ENCODE measurements around the gene BSG.

The BSG gene

GRCh38 chr19:536881-537404, 35.5 kb upstream of the BSG start:
- ChIA-PET POLR2A (no interaction called here), CTCF (no interaction called here)
- Histone ChIP-seq H3K4me1 (ENCODE audit: control insufficient read depth, insufficient read depth, low read length) (peaks cover 7% of the 10 kb centered on the region), H3K9me3 (ENCODE audit: control insufficient read depth, insufficient read depth, low read depth, low read length) (no peaks in the 10 kb centered on the region), H3K27ac (ENCODE audit: extremely low read depth, low read depth, low read length) (no peak overlapping the region), H3K36me3 (ENCODE audit: control insufficient read depth in 2 of 2, insufficient read depth in 1 of 2, low read length in 2 of 2) (peaks cover 6 to 53% of the 10 kb centered on the region in 2 experiments; a peak in 2 of 3 replicates), H3K4me3 (ENCODE audit: low read depth, low read length) (no peak overlapping the region)
- TF ChIP-seq ZNF645 (tag by site-specific recombination; IDR thresholded peaks at IDR 0.05), result no peak
- TF ChIP-seq ZNF132 (tag by site-specific recombination; IDR thresholded peaks at IDR 0.05; ENCODE audit: borderline replicate concordance), result no peak
- TF ChIP-seq ZNF416 (tag by site-specific recombination; IDR thresholded peaks at IDR 0.05), result no peak
- TF ChIP-seq PRDM4 (tag by site-specific recombination; IDR thresholded peaks at IDR 0.05), result no peak
- TF ChIP-seq ZNF223 (tag by site-specific recombination; IDR thresholded peaks at IDR 0.05), result no peak
- no peak for TF ChIP-seq GLIS2 (tag by site-specific recombination; IDR thresholded peaks at IDR 0.05)
- TF ChIP-seq KLF17 (tag by site-specific recombination; IDR thresholded peaks at IDR 0.05), result no peak
- TF ChIP-seq ZBTB10 (tag by site-specific recombination; IDR thresholded peaks at IDR 0.05), result no peak
- TF ChIP-seq ZNF785 (tag by site-specific recombination; IDR thresholded peaks at IDR 0.05), result no peak
- no peak for TF ChIP-seq ZNF157 (tag by site-specific recombination; IDR thresholded peaks at IDR 0.05)
- TF ChIP-seq ZNF155 (tag by site-specific recombination; IDR thresholded peaks at IDR 0.05), result no peak
- TF ChIP-seq ZNF501 (tag by site-specific recombination; IDR thresholded peaks at IDR 0.05), result no peak
- TF ChIP-seq BCL6B (tag by site-specific recombination; IDR thresholded peaks at IDR 0.05), result no peak

- ChIA-PET POLR2A (interaction anchor here (0.5 kb wide), 1 partner anchor 33 kb away, joined by 8 read pairs; no protein-coding TSS in a partner anchor), CTCF (interaction anchor here (0.7 to 1.3 kb wide), 2 partner anchors 28 to 29 kb away, joined by 3 read pairs; no protein-coding TSS in a partner anchor)
- peaks cover under 1% of the 10 kb centered on the region; the same call in 1 of the 2 replicates for H3K4me1 ChIP-seq (ENCODE audit: control insufficient read depth, insufficient read depth, low read length)
- H3K4me3 ChIP-seq (ENCODE audit: low read depth, low read length), result no peak overlapping the region
- no peak overlapping the region for H3K27ac ChIP-seq (ENCODE audit: extremely low read depth, low read depth, low read length)
- TF ChIP-seq HIC1 (tag by site-specific recombination; IDR thresholded peaks at IDR 0.05), result no peak
- no peak for TF ChIP-seq ZNF670 (tag by site-specific recombination; IDR thresholded peaks at IDR 0.05; ENCODE audit: low read depth)
- TF ChIP-seq ZNF558 (tag by site-specific recombination; IDR thresholded peaks at IDR 0.05), result no peak
- no peak for TF ChIP-seq ZNF292 (tag by site-specific recombination; IDR thresholded peaks at IDR 0.05; ENCODE audit: borderline replicate concordance, low read depth)
- TF ChIP-seq BCL11A (tag by site-specific recombination; IDR thresholded peaks at IDR 0.05; ENCODE audit: low read depth), result no peak
- TF ChIP-seq CTCF (tag by site-specific recombination; IDR thresholded peaks at IDR 0.05), result no peak
- no peaks in the 10 kb centered on the region for H3K9me3 ChIP-seq (ENCODE audit: control insufficient read depth, insufficient read depth, low read depth, low read length)
- peaks cover 6 to 61% of the 10 kb centered on the region in 2 experiments; a peak in 2 of 3 replicates for H3K36me3 ChIP-seq (ENCODE audit: control insufficient read depth in 2 of 2, insufficient read depth in 1 of 2, low read length in 2 of 2)
Observed at GRCh38 chr19:538641-539428, 33.6 kb upstream of the BSG start.
